Activated naive CD8-positive, alpha-beta T cell treated with anti-CD3 and anti-CD28 coated beads for 36 hours (primary cell): ENCODE measurements around the gene WNK2. TPM values are rescaled to one million over a fixed set of nuclear protein-coding genes. Genes with fewer than 3 reads are reported as not detected.
"Not testable (repeated sequence)": the region's sequence is repeated elsewhere in the genome, so short reads cannot be mapped to it uniquely, and the experiment has no call there.

Experiments used
- DNase-seq: peaks from one replicate; pipeline ENCODE4 v3.0.0; 2021
- H3K27ac Mint-ChIP-seq: one replicate; pipeline ENCODE4 v1.8.0; 2022; ENCODE audit warnings: mild to moderate bottlenecking, moderate library complexity, mixed read lengths
- H3K27me3 Mint-ChIP-seq: one replicate; pipeline ENCODE4 v1.8.0; 2022; ENCODE audit warnings: mild to moderate bottlenecking, mixed read lengths
- H3K36me3 Mint-ChIP-seq: one replicate; pipeline ENCODE4 v1.8.0; 2021; ENCODE audit warnings: mild to moderate bottlenecking, mixed read lengths
- H3K4me1 Mint-ChIP-seq: one replicate; pipeline ENCODE4 v1.8.0; 2021; ENCODE audit warnings: mixed read lengths
- H3K4me3 Mint-ChIP-seq: one replicate; pipeline ENCODE4 v1.8.0; 2022; ENCODE audit warnings: mild to moderate bottlenecking, moderate library complexity, mixed read lengths
- H3K9me3 Mint-ChIP-seq: one replicate; pipeline ENCODE4 v1.8.0; 2022; ENCODE audit warnings: mixed read lengths
- total RNA-seq, 2 experiments: library from RNA; stranded (reverse); gene quantifications; one replicate each; pipeline ENCODE4 v1.2.3, GENCODE V29; 2021

Gene WNK2
- total RNA-seq, 2 experiments from 2014 or later: 0.88 to 0.89 TPM

- DNase-seq: no peak
- no peaks in the 10 kb centered on the region for H3K36me3 Mint-ChIP-seq
- no peak overlapping the region for H3K27ac Mint-ChIP-seq
- no peaks in the 10 kb centered on the region for H3K4me1 Mint-ChIP-seq
- no peak overlapping the region for H3K4me3 Mint-ChIP-seq
- no peaks in the 10 kb centered on the region for H3K27me3 Mint-ChIP-seq
- H3K9me3 Mint-ChIP-seq: no peaks in the 10 kb centered on the region
Observed at GRCh38 chr9:93250185-93250584, 66.2 kb downstream of the WNK2 start.

DNA sequence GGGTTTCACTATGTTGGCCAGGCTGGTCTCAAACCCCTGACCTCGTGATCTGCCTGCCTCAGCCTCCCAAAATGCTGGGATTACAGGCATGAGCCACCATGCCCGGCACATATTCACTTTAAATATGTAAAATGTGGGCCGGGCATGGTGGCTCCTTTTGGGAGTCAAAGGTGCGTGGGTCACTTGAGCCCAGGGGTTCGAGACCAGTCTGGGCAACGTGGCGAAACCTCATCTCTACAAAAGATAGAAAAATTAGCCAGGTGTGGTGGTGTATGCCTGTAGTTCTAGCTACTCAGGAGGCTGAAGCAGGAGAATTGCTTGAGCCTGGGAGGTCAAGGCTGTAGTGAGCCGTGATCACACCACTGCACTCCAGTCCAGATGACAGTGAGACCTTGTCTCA lies 67.4 kb downstream of the WNK2 start:
- H3K27me3 Mint-ChIP-seq, H3K9me3 Mint-ChIP-seq, H3K4me1 Mint-ChIP-seq, DNase-seq, H3K36me3 Mint-ChIP-seq, H3K4me3 Mint-ChIP-seq, H3K27ac Mint-ChIP-seq: not testable (repeated sequence)

DNA sequence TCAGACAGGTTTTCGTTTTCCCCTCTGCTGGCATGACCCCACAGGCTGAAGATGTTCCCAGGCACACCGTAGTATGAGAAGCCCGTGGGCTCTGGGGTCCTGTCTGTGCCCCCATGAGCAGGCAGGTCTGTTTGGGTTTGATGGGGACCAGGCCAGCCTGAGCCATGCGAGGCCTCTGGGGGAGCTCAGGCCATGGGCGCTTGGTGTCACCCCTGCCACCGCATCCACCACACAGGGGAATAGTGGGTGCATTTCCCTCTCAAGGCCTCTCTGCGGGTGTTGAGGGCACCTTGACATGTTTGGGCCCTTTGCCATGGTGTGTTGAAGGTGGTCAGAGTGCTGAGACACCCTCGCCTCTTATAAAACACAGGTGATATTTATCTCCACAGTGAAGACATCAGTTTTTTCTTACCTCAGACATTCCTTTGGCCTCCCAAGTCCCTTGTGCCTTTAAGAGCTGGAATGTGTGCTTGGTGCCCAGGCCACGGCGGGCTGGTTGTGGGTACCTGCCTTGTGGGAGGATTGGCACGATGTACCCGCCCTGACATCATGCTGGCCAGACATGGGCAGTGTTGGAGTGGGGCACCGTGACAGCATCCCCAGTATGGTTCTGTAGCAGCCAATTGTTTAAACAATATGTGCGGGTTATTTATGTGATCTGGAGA lies 68.3 kb downstream of the WNK2 start:
- DNase-seq: no peak
- Mint-ChIP-seq H3K36me3 (no peaks in the 10 kb centered on the region), H3K27me3 (no peaks in the 10 kb centered on the region), H3K4me1 (no peaks in the 10 kb centered on the region), H3K27ac (no peak overlapping the region), H3K9me3 (no peaks in the 10 kb centered on the region), H3K4me3 (no peak overlapping the region)

DNA sequence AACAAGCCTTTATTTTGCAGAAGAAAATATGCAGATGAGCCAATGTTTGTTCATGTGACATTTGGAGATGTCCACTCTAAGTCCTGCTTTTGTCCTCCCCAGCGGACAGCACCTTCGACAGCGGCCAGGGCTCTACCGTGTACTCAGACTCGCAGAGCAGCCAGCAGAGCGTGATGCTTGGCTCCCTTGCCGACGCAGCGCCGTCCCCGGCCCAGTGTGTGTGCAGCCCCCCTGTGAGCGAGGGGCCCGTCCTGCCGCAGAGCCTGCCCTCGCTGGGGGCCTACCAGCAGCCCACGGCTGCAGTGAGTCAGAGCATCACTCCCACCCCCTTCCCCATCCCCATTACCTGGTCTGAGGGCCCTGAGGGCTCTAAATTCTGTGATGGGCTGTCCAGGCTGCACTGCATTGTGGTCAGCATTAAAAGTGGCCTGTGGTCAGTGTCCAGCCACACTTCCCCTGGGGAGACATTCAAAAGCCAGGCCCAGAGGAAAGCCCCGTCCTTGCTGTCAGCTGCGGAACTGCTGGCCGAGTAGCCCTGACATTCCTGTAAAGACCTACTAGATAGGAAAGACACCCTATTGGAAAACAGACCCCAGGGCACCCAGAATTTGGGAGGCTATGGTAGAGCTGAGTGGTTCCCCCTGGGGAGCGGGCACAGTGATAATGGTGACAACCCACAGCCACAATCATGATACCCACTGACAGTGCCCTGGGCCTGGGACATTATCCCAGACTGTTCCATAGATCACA lies 69.0 kb downstream of the WNK2 start:
- no peaks in the 10 kb centered on the region for H3K36me3 Mint-ChIP-seq
- no peaks in the 10 kb centered on the region for H3K9me3 Mint-ChIP-seq
- no peak overlapping the region for H3K27ac Mint-ChIP-seq
- no peak overlapping the region for H3K4me3 Mint-ChIP-seq
- H3K27me3 Mint-ChIP-seq: no peaks in the 10 kb centered on the region
- H3K4me1 Mint-ChIP-seq: no peaks in the 10 kb centered on the region
- DNase-seq: no peak

DNA sequence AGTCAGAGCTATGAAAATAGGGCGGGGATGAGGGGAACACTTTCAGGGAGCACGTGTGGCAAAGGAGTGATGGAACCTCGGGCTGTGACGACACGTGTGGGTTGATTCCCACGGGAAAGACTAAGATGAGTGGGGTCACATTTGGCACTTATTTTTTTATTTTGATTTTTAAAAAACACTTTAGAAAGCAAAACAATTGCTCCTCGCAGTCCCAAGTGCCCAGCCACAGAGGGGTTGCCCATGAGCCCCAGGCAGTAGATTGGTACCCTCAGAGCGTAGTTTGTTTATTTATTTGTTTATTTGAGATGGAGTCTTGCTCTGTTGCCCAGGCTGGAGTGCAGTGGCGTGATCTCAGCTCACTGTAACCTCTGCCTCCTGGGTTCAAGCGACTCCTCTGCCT lies 69.7 kb downstream of the WNK2 start:
- Mint-ChIP-seq H3K36me3 (no peaks in the 10 kb centered on the region), H3K4me1 (no peaks in the 10 kb centered on the region)

GRCh38 chr9:93254061-93254481 lies 70.1 kb downstream of the WNK2 start:
- no peaks in the 10 kb centered on the region for H3K9me3 Mint-ChIP-seq
- H3K27me3 Mint-ChIP-seq: no peaks in the 10 kb centered on the region
- H3K4me1 Mint-ChIP-seq: no peaks in the 10 kb centered on the region
- no peaks in the 10 kb centered on the region for H3K36me3 Mint-ChIP-seq
- H3K4me3 Mint-ChIP-seq: no peak overlapping the region
- no peak for DNase-seq
- no peak overlapping the region for H3K27ac Mint-ChIP-seq

More for the DNA sequence above, 69.7 kb downstream of the WNK2 start:
- Mint-ChIP-seq H3K9me3 (no peaks in the 10 kb centered on the region), H3K4me3 (no peak overlapping the region), H3K27ac (no peak overlapping the region), H3K27me3 (no peaks in the 10 kb centered on the region)
- no peak for DNase-seq

DNA sequence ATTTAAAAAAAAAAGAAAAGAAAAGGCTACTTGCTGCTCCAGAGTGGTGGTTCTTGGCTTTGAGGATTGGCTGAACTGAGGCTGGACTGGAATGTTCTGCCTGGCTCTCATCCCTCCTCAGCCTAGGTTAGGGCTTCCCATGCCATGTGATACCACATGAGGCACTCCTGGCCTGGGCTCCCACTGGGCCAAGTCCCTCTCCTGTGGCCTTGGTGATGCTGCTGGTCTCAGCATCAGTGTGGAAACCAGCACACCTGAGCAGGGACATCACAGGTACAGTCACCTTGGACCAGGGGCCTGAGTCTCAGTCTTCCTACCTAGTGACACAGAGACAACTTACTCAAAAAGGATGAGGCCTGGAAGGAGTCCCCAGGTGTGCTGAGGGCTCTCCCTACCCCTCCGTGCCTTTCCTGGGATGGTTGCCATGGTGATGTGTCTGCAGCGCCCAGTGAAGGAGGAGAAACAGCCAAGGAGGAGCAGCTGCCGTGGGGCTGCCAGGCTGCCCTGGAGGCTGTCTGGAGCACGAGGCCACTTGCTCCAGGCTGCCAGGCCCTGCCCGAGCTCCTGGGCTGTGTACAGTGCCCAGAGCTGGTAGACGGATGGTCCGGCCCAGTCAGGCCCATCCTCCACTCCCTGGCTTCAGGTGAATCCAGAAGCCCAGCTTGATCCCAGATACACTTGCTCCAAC lies 71.0 kb downstream of the WNK2 start:
- no peak overlapping the region for H3K4me3 Mint-ChIP-seq
- H3K9me3 Mint-ChIP-seq: no peaks in the 10 kb centered on the region
- no peaks in the 10 kb centered on the region for H3K36me3 Mint-ChIP-seq
- no peak for DNase-seq
- H3K27me3 Mint-ChIP-seq: no peaks in the 10 kb centered on the region
- no peaks in the 10 kb centered on the region for H3K4me1 Mint-ChIP-seq
- no peak overlapping the region for H3K27ac Mint-ChIP-seq

GRCh38 chr9:93255494-93255867 lies 71.5 kb downstream of the WNK2 start:
- no peak for DNase-seq
- Mint-ChIP-seq H3K36me3 (no peaks in the 10 kb centered on the region), H3K4me1 (no peaks in the 10 kb centered on the region), H3K4me3 (no peak overlapping the region), H3K27ac (no peak overlapping the region), H3K9me3 (no peaks in the 10 kb centered on the region), H3K27me3 (no peaks in the 10 kb centered on the region)

DNA sequence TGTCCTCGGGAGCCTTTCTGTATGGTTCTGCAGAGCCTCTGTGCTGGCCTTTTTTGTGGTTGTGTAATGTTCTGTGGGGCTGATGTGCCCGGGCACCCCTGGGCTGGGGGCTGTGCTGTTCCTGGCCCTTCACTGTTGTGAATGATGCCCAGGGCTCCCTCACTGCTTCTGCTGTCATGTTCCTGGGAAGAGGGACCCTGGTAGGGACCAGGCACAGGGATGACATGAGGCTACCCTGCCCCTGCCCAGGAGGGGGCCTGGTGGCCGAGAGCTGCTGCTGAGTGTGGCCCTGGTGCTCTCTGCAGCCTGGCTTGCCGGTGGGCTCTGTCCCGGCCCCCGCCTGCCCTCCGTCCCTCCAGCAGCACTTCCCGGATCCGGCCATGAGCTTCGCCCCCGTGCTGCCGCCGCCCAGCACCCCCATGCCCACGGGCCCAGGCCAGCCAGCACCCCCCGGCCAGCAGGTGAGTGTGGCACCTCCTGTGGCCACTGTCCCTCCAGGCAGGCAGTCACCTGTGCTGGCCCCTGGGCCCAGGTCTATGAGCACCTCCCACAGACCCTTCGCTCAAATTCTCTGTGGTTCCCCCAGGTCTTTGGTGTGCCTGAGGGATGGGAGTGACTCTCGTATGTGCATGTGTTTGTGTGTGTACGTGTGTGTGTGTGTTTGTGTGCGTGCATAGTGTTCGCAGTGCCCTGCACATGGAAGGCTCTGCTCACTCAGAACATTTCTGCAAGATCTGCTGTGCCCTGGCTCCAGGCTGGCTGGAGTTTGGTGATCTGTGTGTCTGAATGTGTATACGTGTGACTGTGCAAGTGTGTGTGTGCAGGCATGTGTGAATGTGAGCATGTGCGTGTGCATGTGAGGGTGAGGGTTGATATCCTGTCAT lies 72.3 kb downstream of the WNK2 start:
- no peak overlapping the region for H3K4me3 Mint-ChIP-seq
- no peaks in the 10 kb centered on the region for H3K27me3 Mint-ChIP-seq
- DNase-seq: no peak
- no peaks in the 10 kb centered on the region for H3K36me3 Mint-ChIP-seq
- H3K27ac Mint-ChIP-seq: no peak overlapping the region
- H3K4me1 Mint-ChIP-seq: no peaks in the 10 kb centered on the region
- no peaks in the 10 kb centered on the region for H3K9me3 Mint-ChIP-seq

GRCh38 chr9:93256878-93257807 lies 73.2 kb downstream of the WNK2 start:
- DNase-seq: no peak
- Mint-ChIP-seq H3K27ac (no peak overlapping the region), H3K9me3 (no peaks in the 10 kb centered on the region), H3K27me3 (no peaks in the 10 kb centered on the region), H3K4me1 (no peaks in the 10 kb centered on the region), H3K36me3 (no peaks in the 10 kb centered on the region), H3K4me3 (no peak overlapping the region)

- Mint-ChIP-seq H3K4me3 (no peak overlapping the region), H3K9me3 (no peaks in the 10 kb centered on the region), H3K4me1 (no peaks in the 10 kb centered on the region), H3K27me3 (no peaks in the 10 kb centered on the region), H3K27ac (no peak overlapping the region), H3K36me3 (no peaks in the 10 kb centered on the region)
- DNase-seq: no peak
Observed at GRCh38 chr9:93257808-93258331, 73.9 kb downstream of the WNK2 start.

DNA sequence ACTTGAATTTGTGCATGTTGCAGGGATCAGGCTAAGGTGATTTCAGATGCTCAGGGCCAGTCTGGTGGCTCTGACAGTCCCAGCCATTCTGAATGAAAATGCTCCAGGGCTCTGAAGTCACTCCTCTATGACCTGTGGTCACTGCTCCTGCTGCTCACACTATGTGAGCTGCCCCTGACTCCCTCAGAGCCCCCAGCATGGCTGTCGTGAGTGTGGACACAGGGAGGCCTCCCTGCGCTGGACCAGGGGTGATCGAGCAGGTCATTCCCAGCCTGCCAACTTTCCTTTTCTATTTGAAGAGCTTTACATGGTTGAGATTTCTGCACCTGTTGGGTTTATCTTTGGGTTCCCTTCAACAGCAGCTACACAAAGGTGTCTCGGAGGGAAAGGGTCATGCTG lies 74.5 kb downstream of the WNK2 start:
- no peak for DNase-seq
- Mint-ChIP-seq H3K4me3 (no peak overlapping the region), H3K9me3 (no peaks in the 10 kb centered on the region), H3K27me3 (no peaks in the 10 kb centered on the region), H3K27ac (no peak overlapping the region), H3K36me3 (no peaks in the 10 kb centered on the region), H3K4me1 (no peaks in the 10 kb centered on the region)

DNA sequence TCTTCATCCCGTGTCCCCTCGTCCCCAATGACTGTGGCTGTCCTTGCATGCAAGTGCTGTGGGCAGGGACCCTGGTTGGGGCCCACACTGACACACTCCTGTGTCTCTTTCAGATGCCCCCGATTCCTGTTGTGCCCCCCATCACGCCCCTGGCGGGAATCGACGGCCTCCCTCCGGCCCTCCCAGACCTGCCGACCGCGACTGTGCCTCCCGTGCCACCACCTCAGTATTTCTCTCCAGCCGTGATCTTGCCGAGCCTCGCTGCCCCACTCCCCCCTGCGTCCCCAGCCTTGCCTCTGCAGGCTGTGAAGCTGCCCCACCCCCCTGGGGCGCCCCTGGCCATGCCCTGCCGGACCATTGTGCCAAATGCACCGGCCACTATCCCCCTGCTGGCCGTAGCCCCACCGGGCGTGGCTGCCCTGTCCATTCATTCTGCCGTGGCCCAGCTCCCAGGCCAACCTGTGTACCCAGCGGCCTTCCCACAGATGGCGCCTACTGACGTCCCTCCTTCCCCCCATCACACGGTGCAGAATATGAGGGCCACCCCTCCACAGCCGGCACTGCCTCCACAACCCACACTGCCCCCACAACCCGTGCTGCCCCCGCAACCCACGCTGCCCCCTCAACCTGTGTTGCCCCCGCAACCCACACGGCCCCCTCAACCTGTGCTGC lies 75.0 kb downstream of the WNK2 start:
- no peak for DNase-seq
- no peak overlapping the region for H3K4me3 Mint-ChIP-seq
- no peaks in the 10 kb centered on the region for H3K9me3 Mint-ChIP-seq
- no peaks in the 10 kb centered on the region for H3K27me3 Mint-ChIP-seq
- H3K36me3 Mint-ChIP-seq: no peaks in the 10 kb centered on the region
- H3K4me1 Mint-ChIP-seq: no peaks in the 10 kb centered on the region
- H3K27ac Mint-ChIP-seq: no peak overlapping the region
